HepG2 (cell line): Measurements from ENCODE around the gene RILPL1. TPM values are rescaled to one million over a fixed set of nuclear protein-coding genes. Genes with fewer than 3 reads are reported as not detected.

Experiments
- ATF4 ChIP-seq, 2 experiments: fragments of 450-650 bp in 1 of 2; sonication (generic) in 1 of 2; formaldehyde crosslinking; IDR thresholded peaks; 2 replicates each; pipeline versions ENCODE4 v1.5.0 to v1.8.0; 2020 to 2022; ENCODE audit warnings: mild to moderate bottlenecking in 1 of 2, missing genetic modification reagents in 1 of 2
- ETV5 ChIP-seq: IDR thresholded peaks from 2 replicates; pipeline ENCODE4 v1.6.1; 2018; ENCODE audit warnings: missing biosample characterization, missing genetic modification reagents, inconsistent platforms, borderline replicate concordance
- HOXA5 ChIP-seq: sonication (generic); formaldehyde crosslinking; IDR thresholded peaks from 2 replicates; pipeline ENCODE4 v1.4.0; 2020; ENCODE audit warnings: missing genetic modification reagents
- MEF2D ChIP-seq: sonication (generic); formaldehyde crosslinking; IDR thresholded peaks from 2 replicates; pipeline ENCODE4 v1.5.1; 2020; ENCODE audit warnings: mild to moderate bottlenecking, missing genetic modification reagents
- MTA3 ChIP-seq: sonication (generic); formaldehyde crosslinking; IDR thresholded peaks from 2 replicates; pipeline ENCODE4 v1.4.0; 2020; ENCODE audit warnings: missing genetic modification reagents
- NR1H2 ChIP-seq: sonication (generic); formaldehyde crosslinking; IDR thresholded peaks from 2 replicates; pipeline ENCODE4 v1.8.1; 2022; ENCODE audit warnings: low read depth, missing genetic modification reagents, borderline replicate concordance
- NR2F6 ChIP-seq, 2 experiments: IDR thresholded peaks; 2 replicates each; pipeline ENCODE4 v1.6.1; 2016; ENCODE audit warnings: antibody characterized with exemption in 1 of 2, mild to moderate bottlenecking in 1 of 2
- PRDM15 ChIP-seq: sonication (generic); formaldehyde crosslinking; IDR thresholded peaks from 2 replicates; pipeline ENCODE4 v1.4.0; 2020; ENCODE audit warnings: missing genetic modification reagents
- RARA ChIP-seq: IDR thresholded peaks from 2 replicates; pipeline ENCODE4 v1.6.1; 2016; ENCODE audit warnings: missing genetic modification reagents, missing compliant biosample characterization
- TARDBP ChIP-seq: sonication (generic); formaldehyde crosslinking; IDR thresholded peaks from 2 replicates; pipeline ENCODE4 v1.8.0; 2022; ENCODE audit warnings: mild to moderate bottlenecking, missing genetic modification reagents
- TBX2 ChIP-seq: sonication (generic); formaldehyde crosslinking; IDR thresholded peaks from 2 replicates; pipeline ENCODE4 v1.5.0; 2020; ENCODE audit warnings: missing genetic modification reagents, mild to moderate bottlenecking, borderline replicate concordance
- TEAD2 ChIP-seq: sonication (generic); formaldehyde crosslinking; IDR thresholded peaks from 2 replicates; pipeline ENCODE4 v1.9.0; 2021; ENCODE audit warnings: missing genetic modification reagents
- U2AF1 ChIP-seq: fragments of 200-400 bp; formaldehyde crosslinking; optimal IDR thresholded peaks from 2 replicates; pipeline ENCODE3; 2017; ENCODE audit warnings: mild to moderate bottlenecking, low read depth, low read length
- USF2 ChIP-seq, 2 experiments: sonication (generic) in 1 of 2; formaldehyde crosslinking in 1 of 2; IDR thresholded peaks; 2 replicates each; pipeline versions ENCODE4 v1.5.1 to v1.6.1; 2011 to 2020; ENCODE audit warnings: borderline replicate concordance in 1 of 2, low read depth in 1 of 2, low read length in 1 of 2, mild to moderate bottlenecking in 1 of 2, missing genetic modification reagents in 1 of 2, moderate library complexity in 1 of 2
- ZBTB43 ChIP-seq: sonication (generic); formaldehyde crosslinking; conservative IDR thresholded peaks from 2 replicates; pipeline ENCODE4 v1.4.0; 2020; ENCODE audit warnings: missing genetic modification reagents
- ZNF101 ChIP-seq: sonication (generic); formaldehyde crosslinking; IDR thresholded peaks from 2 replicates; pipeline ENCODE4 v1.4.0; 2020; ENCODE audit warnings: mild to moderate bottlenecking, low read depth, missing genetic modification reagents, borderline replicate concordance
- ZNF710 ChIP-seq: sonication (generic); formaldehyde crosslinking; IDR thresholded peaks from 2 replicates; pipeline ENCODE4 v1.5.0; 2020; ENCODE audit warnings: mild to moderate bottlenecking, missing genetic modification reagents, borderline replicate concordance
- polyA plus RNA-seq, 8 experiments: library from polyadenylated mRNA; depleted of rRNA in 3 of 8; stranded (reverse) in 7 of 8; unstranded in 1 of 8; fragments of >200 nt; fragmentation: Illumina TruSeq in 4 of 8; extraction: Trizol in 4 of 8; gene quantifications; 2 replicates each; pipeline versions ENCODE4 v1.2.1 to v1.2.3, GENCODE V29; 2011 to 2016; ENCODE audit warnings: low read depth in 4 of 8, missing spikeins in 1 of 8, mixed read lengths in 1 of 8; ENCODE audit not compliant: insufficient read depth in 1 of 8
- total RNA-seq, 5 experiments: library from RNA; depleted of rRNA; stranded (reverse); fragments of >200 nt; fragmentation: Illumina TruSeq; extraction: Trizol; gene quantifications; 2 replicates each; pipeline ENCODE4 v1.2.3, GENCODE V29; 2016; ENCODE audit warnings: low read depth in 1 of 5

Gene RILPL1
- total and polyA plus RNA-seq, 2 of the 13 experiments (the other 11 are each of a cell fraction or from before 2014, with no cell fraction given): 5.8 to 28.4 TPM

- TF ChIP-seq USF2 (IDR thresholded peaks at IDR 0.05; ENCODE audit: low read depth, low read length) (no peak), USF2 (CRISPR knock-in tag; IDR thresholded peaks at IDR 0.05; ENCODE audit: borderline replicate concordance) (no peak), MEF2D (CRISPR knock-in tag) (no peak), TARDBP (CRISPR knock-in tag) (no peak), TBX2 (no peak), NR2F6 (IDR thresholded peaks at IDR 0.05) (peak; percentile 75), NR2F6 (CRISPR knock-in tag; IDR thresholded peaks at IDR 0.05) (peak; percentile 85), MTA3 (CRISPR knock-in tag) (no peak), ZNF101 (CRISPR knock-in tag) (no peak), ZBTB43 (CRISPR knock-in tag) (no peak), RARA (CRISPR knock-in tag) (peak; percentile 40; the same call in 1 of the 2 replicates), ETV5 (CRISPR knock-in tag) (no peak), ZNF710 (0 out of 2 replicates have a peak, but pooled peaks have one; percentile 30), ATF4 (CRISPR knock-in tag; IDR thresholded peaks at IDR 0.05) (no peak), NR1H2 (CRISPR knock-in tag) (no peak), PRDM15 (CRISPR knock-in tag) (no peak), U2AF1 (no peak), TEAD2 (CRISPR knock-in tag) (no peak), HOXA5 (CRISPR knock-in tag) (no peak)
These were observed 6.9 kb downstream of the RILPL1 start (continued) for GRCh38 chr12:123526542-123527080.
